NCI-H2196 (cell line): ENCODE results near the gene FAM81B.
A peak's percentile ranks its signal among the peaks of the same experiment; 100 is the strongest.
"Not testable (repeated sequence)": the region's sequence is repeated elsewhere in the genome, so short reads cannot be mapped to it uniquely, and the experiment has no call there.

Source experiments
- DNase-seq: peaks from one replicate; lab custom pipeline; 2025; ENCODE audit not compliant: unreplicated experiment; lab: John Stamatoyannopoulos, UW

FAM81B gene

GRCh38 chr5:95390812-95391492, at the start of gene FAM81B:
Gene FAM81B, plus strand, starts transcription at chr5:95391366. Its CDS starts 24 bp downstream, at chr5:95391390.
- DNase-seq, result no peak

GRCh38 chr5:95341444-95341843, 49.7 kb upstream of the FAM81B start:
- not testable (repeated sequence) for DNase-seq

GRCh38 chr5:95347506-95348120, 43.6 kb upstream of the FAM81B start:
- DNase-seq, result no peak

GRCh38 chr5:95350631-95351030, 40.5 kb upstream of the FAM81B start:
- no peak for DNase-seq

- DNase-seq, result no peak
Observed at GRCh38 chr5:95352691-95353090, 38.5 kb upstream of the FAM81B start.

- no peak for DNase-seq
Observed at GRCh38 chr5:95358320-95358719, 32.8 kb upstream of the FAM81B start.

GRCh38 chr5:95358848-95359247, 32.3 kb upstream of the FAM81B start:
- DNase-seq, result no peak

GRCh38 chr5:95360667-95361066, 30.5 kb upstream of the FAM81B start:
- DNase-seq, result not testable (repeated sequence)

GRCh38 chr5:95365302-95366095, 25.7 kb upstream of the FAM81B start:
- no peak for DNase-seq

- no peak for DNase-seq
Observed at GRCh38 chr5:95369782-95370181, 21.4 kb upstream of the FAM81B start.

- DNase-seq, result no peak
Observed at GRCh38 chr5:95374061-95374460, 17.1 kb upstream of the FAM81B start.

GRCh38 chr5:95375591-95375990, 15.6 kb upstream of the FAM81B start:
- DNase-seq, result no peak

GRCh38 chr5:95379133-95379532, 12.0 kb upstream of the FAM81B start:
- no peak for DNase-seq

- no peak for DNase-seq
Observed at GRCh38 chr5:95380103-95380628, 11.0 kb upstream of the FAM81B start.

- DNase-seq, result no peak
Observed at GRCh38 chr5:95382801-95383200, 8.4 kb upstream of the FAM81B start.

GRCh38 chr5:95384485-95385213, 6.5 kb upstream of the FAM81B start:
- no peak for DNase-seq

- DNase-seq, result no peak
Observed at GRCh38 chr5:95385334-95385733, 5.8 kb upstream of the FAM81B start.

GRCh38 chr5:95391965-95392364, 799 bp downstream of the FAM81B start:
- DNase-seq, result not testable (repeated sequence)

GRCh38 chr5:95392593-95393182, 1.5 kb downstream of the FAM81B start:
- peak; percentile 3 for DNase-seq

GRCh38 chr5:95393279-95393678, 2.1 kb downstream of the FAM81B start:
- no peak for DNase-seq

GRCh38 chr5:95398989-95399388, 7.8 kb downstream of the FAM81B start:
- DNase-seq, result no peak
